NCI-H345 (cell line): ENCODE results near the gene FBXL20.
"Not testable (repeated sequence)": the region's sequence is repeated elsewhere in the genome, so short reads cannot be mapped to it uniquely, and the experiment has no call there.

Experiments used
- DNase-seq: peaks from one replicate; lab custom pipeline; 2025; lab: John Stamatoyannopoulos, UW

The FBXL20 gene

GRCh38 chr17:39332092-39332491, 69.3 kb downstream of the FBXL20 start:
- no peak for DNase-seq

DNA sequence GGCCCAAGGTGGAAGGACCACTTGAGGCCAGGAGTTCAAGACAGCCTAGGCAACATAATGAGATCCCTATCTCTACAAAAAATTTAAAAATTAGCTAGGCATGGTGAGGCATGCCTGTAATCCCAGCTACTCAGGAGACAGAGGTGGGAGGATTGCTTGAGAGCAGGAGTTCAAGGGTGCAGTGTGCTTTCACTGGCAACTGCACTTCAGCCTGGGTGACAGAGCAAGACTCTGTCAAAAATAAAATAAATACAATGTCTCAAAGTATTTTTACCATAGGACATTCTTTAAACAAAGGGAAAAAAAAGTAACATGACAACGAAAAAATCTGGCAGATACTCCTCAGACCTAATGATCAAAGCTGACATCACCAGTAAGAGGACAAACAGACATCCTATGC, 72.6 kb downstream of the FBXL20 start:
- no peak for DNase-seq

GRCh38 chr17:39327109-39327508, 74.3 kb downstream of the FBXL20 start:
- no peak for DNase-seq

DNA sequence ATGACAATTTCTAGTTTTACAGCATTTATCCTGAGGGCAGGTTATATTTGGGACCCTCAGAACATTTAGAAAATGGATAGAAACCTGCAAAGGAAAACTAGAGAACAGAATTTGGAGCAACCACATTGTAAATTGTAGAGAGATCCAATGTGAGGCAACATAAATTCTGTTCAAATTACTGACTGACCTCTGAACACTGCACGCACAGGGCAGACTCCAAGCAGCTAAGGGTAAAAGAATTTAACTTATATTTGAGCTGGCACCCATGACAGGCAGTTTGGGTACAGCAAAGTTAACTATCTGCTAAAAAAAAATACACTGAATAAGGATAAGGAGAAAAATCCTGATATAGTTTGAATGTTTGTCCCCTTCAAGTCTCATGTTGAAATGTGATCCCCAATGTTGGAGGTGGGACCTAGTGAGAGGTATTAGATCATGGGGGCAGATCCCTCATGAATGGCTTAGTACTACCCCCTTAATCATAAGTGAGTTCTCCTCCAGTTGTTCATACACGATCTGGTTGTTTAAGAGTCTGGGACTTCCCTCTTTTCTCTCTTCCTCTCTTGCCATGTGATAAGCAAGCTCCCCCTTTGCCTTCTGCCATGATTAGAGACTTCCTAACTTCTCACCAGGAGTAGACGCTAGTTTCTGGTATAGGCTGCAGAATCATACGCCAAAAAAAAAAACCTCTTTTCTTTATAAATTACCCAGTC, 75.7 kb downstream of the FBXL20 start:
- no peak for DNase-seq

- DNase-seq: no peak
These were observed 82.8 kb downstream of the FBXL20 start for GRCh38 chr17:39318636-39319035.

- no peak for DNase-seq
These were observed 94.8 kb downstream of the FBXL20 start for GRCh38 chr17:39306509-39307212.

DNA sequence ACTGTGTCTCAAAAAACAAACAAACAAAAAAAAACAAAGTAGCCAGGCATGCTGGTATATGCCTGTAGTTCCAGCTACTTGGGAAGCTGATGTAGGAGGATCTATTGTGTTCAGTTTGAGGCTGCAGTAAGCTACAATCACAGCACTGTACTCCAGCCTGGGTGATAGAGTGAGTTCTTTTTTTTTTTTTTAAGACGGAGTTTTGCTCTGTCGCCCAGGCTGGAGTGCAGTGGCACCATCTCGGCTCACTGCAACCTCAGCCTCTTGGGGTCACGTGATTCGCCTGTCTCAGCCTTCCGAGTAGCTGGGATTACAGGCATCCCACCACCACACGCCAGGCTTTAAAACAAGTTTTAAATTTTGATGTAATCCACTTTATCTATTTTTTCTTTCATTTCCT, 95.4 kb downstream of the FBXL20 start:
- DNase-seq: no peak

GRCh38 chr17:39304188-39304587, 97.2 kb downstream of the FBXL20 start:
- no peak for DNase-seq

DNA sequence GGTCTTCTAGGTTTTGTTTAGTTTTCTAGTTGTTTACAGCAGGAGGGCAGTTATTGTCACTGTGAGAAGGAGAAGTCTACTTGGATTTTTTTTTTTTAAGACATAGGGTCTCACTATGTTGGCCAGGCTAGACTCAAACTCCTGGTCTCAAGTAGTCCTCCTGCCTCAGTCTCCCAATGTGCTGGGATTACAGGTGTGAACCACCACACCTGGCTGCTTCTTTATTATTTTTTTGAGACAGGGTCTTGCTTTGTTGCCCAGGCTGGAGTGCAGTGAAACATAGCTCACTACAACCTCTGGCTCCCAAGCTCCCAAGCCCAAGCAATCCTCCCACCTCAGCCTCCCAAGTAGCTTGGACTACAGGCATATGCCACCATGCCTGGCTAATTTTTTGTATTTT, 107.4 kb downstream of the FBXL20 start:
- no peak for DNase-seq

DNA sequence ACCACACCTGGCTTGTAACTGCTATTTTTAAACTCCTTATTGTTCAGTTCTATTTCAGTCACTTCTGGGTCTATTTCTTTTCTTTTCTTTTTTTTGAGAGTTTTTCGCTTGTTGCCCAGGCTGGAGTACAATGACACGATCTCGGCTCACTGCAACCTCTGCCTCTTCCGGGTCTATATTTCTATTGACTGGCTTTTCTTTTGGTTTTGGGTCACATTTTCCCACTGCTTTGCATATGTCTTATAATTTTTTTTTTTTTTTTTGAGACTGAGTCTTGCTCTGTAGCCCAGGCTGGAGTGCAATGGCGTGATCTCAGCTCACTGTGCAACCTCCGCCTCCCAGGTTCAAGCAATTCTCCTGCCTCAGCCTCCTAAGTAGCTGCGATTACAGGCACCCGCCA, 108.9 kb downstream of the FBXL20 start:
- not testable (repeated sequence) for DNase-seq

DNA sequence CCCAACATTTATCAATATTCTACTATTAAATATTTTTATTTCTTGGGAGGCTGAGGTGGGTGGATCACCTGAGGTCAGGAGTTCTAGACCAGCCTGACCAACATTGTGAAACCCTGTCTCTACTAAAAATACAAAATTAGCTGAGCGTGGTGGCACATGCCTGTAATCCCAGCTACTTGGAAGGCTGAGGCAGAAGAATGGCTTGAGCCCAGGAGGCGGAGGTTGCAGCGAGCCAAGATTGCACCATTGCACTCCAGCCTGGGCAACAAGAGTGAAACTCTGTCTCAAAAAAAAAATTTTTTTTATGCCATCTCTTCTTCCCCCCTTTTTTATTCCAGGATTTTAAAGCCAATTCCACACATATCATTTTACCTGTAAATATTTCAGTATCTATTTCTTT, 114.9 kb downstream of the FBXL20 start:
- not testable (repeated sequence) for DNase-seq

GRCh38 chr17:39284685-39285084, 116.7 kb downstream of the FBXL20 start:
- DNase-seq: no peak

- DNase-seq: no peak
These were observed 117.5 kb downstream of the FBXL20 start for GRCh38 chr17:39283896-39284295.

- DNase-seq: no peak
These were observed 118.3 kb downstream of the FBXL20 start for GRCh38 chr17:39283098-39283497.

DNA sequence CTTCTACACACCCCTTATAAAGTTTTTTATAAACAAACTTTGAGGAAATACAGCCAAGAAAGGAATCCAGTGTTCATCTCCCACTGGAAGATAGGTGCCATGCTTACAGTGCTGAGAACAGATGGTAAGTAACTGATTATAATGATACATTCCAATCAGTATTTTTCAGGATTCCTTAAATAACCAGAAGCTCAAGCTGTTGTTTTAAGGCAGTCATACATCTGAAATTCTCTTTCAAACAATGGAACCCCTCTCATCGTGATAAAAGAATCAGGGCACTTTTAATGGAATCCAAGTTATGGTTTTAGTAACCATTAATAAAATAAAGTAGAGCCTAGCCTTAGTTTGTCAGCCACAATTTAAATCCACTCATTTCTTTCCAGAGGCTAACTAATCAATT, 119.6 kb downstream of the FBXL20 start:
- no peak for DNase-seq

DNA sequence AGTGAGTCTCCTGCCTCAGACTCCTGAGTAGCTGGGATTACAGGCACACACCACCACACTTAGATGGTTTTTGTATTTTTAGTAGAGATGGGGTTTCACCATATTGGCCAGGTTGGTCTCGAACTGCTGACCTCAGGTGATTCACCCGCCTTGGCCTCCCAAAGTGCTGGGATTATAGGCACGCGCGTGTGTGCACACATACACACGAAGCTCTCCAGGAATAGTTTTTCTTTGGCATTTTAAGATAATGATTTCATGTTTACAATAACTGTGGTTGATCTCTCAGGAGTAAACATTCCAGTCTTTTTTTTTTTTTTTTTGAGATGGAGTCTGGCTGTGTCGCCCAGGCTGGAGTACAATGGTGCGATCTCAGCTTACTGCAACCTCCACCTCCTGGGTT, 123.2 kb downstream of the FBXL20 start:
- not testable (repeated sequence) for DNase-seq

- no peak for DNase-seq
These were observed 124.3 kb downstream of the FBXL20 start for GRCh38 chr17:39277110-39277509.

- DNase-seq: no peak
These were observed 125.3 kb downstream of the FBXL20 start for GRCh38 chr17:39276113-39276512.

DNA sequence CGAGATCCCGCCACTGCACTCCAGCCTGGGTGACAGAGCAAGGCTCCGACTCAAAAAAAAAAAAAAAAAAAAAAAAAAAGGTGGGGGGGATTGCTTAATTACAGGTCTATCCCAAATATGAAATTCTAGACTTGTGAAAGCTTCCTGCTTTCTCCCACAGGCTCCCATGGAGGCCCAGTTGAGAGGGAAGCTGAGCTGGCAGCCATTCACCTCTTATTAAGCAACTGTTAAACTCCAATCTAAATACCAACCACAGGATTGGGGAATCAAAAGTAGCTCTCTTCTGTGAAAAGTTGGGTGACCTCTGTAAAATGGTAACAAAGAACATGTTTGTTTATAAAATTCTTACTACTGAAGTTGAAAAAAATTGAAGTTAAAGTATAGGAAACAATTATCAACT, 129.9 kb downstream of the FBXL20 start:
- DNase-seq: no peak

GRCh38 chr17:39270923-39271322, 130.5 kb downstream of the FBXL20 start:
- no peak for DNase-seq

DNA sequence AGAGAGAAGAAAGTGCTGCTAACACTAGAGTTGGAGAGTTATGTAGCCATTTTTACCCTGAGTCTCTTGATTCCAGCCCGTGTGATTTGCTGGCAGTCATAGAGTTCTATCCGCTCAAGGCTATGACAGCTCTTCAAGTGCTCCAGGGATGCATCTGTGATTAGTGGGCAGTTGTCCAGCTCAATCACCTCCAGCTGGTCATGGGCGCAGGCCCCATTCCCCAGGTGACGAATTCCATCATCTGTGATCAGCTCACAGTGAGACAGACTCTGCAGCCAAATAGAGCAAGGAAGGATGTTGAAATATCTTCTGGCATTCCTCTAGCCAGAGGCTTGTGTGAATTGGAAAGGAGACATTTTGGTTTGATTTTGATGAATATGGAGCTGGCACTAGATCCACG, 137.3 kb downstream of the FBXL20 start:
- DNase-seq: no peak

GRCh38 chr17:39261286-39261685, 140.1 kb downstream of the FBXL20 start:
- no peak for DNase-seq

GRCh38 chr17:39252788-39253460, 148.5 kb downstream of the FBXL20 start:
- no peak for DNase-seq
